GDM1 (cell line): ENCODE measurements around the gene MTG1.
"Not testable (repeated sequence)": the region's sequence is repeated elsewhere in the genome, so short reads cannot be mapped to it uniquely, and the experiment has no call there.

Experiments
- DNase-seq: peaks from one replicate; lab custom pipeline; 2025; lab: John Stamatoyannopoulos, UW

MTG1 gene

DNA sequence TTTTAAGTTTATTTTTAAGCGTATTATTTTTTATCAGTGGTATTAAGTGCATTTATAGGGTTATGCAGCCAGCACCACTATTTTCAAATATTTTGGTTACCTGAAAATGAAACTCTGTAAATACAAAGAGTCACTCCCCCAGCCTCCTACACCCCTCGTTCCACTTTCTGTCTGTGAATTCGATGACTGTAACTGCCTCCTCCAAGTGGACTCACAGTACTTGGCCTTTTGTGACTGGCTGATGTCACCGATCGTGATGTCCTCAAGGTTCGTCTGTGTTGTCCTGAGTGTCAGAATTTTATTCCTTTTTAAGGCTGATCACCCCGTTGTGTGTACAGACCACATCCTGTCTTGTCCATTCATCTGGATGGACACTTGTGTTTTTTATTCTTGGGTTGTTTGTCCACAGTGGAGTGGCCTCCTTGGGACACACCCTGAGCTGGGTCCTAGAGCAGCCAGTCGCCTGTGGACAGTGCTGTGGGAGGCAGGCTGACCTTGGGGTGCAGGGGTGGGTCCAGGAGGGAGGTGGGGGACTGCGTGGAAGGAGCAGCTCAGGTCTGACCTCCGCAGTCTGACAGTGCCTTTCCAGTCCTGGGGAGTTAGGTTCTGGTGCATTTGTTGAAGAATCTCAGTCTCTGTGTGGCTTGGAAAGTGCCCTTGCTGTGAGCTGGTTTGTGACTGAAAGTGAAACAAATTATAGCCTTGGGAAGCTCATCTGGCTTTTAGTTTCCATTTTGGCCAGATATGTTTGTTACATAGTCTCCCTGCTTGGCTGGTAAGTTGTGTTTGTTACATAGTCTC, 6.9 kb downstream of the MTG1 start:
- DNase-seq: no peak

DNA sequence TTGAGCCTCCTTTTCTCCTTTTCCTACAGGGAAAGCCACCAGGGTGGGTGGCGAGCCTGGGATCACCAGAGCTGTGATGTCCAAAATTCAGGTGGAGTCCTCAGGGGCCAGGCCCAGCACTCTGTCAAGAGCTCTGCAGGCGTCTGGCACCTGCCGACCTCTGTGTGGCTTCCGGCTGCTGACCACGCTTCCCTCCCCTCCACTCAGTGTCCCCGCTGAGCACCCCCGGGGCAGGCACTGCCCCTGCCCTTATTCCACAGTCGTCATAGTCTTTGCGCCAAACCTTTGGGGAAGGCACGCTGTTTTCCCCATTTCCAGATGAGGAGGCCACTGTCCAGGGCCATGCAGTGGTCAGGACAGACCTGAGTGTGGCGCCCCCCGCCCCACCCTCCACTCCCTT, 7.5 kb downstream of the MTG1 start:
- no peak for DNase-seq

DNA sequence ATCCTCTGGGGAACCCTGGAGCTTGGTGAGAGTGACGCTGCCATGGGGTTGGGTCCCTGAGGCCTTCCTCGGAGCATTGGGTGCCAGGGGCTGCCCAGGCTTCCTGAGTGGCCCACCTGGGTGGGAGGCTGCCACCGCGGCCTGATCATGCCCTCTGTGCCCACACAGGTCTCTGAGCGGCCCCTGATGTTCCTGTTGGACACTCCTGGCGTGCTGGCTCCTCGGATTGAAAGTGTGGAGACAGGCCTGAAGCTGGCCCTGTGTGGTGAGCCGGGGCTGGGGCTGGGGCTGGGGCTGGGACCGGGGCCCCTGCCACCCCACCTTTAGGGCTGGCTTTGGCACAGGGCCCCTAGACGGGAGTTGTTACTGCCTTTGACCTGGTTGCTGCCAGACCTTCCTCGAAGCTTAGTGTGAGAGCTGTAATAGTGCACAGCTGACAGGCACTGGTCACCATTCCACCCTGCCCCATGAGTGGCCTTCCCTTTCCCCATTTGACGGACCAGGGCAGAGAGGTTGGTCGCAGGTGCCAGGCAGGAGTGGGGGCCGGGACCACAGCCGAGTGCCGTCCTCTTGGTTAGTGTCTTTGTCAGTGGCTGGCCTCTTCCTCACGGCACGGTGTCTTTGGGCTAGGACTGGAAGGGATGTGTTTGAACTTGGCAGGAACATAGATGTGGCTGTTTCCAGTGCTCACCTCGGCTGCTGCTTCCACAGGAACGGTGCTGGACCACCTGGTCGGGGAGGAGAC, 8.2 kb downstream of the MTG1 start:
- DNase-seq: no peak

DNA sequence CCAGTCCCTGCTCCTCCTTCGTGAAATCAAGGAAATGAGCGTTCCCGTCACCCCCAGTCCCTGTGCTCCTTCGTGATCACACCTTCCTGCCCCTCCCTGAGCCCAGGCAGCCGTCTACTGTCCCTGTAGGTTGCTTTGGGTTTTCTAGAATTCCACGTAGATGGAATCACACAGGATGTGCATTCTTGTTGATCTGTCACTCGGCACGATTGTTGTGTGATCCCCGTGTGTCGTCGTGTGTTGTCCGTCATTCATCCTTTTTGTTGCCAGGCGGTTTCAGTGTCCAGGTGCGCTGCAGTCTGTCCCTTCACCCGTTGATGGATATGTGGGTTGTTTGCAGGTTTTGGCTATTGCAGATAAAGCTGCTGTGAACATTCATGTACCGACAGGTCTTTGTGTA, 9.4 kb downstream of the MTG1 start:
- no peak for DNase-seq

GRCh38 chr10:133403784-133404183, 9.8 kb downstream of the MTG1 start:
- no peak for DNase-seq

DNA sequence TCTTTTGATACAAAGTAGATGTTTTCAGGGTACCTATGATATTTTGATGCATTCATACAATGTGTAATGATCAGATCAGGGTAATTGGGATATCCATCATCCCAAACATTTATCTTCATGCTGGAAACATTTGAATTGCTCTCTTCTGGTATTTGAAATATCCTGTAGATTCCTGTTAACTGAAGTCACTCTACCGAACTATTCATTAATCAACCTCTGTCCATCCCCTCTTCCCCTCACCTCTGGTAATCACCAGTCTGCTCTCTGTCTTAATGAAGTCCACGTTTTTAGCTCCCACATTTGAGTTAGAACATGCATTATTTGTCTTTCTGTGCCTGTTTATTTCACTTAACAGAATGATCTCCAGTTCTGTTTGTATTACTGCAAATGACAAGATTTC, 11.3 kb downstream of the MTG1 start:
- DNase-seq: no peak

DNA sequence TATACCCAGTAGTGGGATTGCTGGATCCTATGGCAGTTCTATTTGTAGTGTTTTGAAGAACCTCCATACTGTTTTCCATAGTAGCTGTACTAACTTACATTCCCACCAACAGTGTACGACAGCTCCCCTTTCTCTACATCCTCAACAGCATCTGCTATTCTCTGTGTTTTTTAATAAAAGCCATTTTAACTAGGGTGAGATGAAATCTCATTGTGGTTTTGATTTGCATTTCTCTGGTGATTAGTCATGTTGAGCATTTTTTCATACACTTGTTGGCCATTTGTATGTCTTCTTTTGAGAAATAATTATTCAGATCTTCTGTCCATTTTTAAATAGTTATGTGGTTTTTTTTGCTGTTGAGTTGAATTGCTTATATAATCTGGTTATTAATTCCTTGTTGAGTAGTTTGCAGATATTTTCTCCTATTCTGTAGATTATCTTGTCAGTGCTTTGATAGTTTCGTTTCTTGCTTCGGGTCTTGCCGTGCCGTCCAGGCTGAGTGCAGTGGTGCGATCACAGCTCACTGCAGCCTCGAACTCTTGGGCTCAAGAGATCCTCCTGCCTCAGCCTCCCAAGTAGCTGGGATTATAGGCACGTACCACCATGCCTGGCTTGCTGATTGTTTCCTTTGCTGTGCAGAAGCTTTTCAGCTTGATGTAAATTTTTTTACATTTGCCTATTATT, 12.0 kb downstream of the MTG1 start:
- DNase-seq: no peak

DNA sequence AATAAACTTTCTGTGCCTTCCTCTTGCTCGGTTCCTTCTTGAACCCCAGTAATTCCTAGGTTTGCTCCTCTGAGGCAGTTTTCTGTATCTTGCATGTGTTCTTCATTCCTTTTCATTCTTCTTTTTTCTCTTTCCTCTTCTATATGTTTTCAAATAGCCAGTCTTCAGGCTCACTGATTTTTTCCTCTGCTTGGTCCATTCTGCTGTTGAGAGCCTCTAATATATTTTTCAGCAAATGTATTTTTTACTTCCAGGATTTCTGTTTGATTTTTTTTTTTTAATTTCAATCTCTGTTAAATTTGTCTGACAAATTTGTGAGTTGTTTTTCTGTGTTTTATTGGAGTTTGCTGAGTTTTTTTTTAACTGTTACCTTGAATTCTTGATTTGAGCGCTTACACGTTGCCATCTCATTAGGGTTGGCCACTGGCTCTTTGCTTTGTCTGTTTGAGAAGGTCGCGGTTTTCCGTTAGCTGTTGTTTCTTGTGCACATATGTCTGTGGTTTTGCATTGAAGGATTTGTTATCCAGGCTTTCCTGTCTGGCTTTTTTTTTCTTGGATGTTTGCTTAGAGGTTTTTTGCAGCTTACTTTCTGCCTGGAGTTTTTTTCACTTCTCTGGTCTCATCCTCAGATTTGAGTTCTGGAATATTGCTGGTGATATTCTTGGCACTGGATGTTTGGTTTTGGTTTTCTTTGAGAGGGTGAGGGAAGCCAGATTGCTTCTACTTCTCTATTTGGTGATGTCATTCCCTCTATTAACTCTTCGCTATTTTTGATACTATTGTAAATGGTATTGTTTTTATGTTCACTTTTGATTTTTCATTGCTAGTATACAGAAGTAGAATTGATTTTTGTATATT, 17.8 kb downstream of the MTG1 start:
- DNase-seq: no peak

- DNase-seq: no peak
Observed at GRCh38 chr10:133412381-133412711, 18.4 kb downstream of the MTG1 start.

GRCh38 chr10:133414401-133414800, 20.4 kb downstream of the MTG1 start:
- DNase-seq: not testable (repeated sequence)

DNA sequence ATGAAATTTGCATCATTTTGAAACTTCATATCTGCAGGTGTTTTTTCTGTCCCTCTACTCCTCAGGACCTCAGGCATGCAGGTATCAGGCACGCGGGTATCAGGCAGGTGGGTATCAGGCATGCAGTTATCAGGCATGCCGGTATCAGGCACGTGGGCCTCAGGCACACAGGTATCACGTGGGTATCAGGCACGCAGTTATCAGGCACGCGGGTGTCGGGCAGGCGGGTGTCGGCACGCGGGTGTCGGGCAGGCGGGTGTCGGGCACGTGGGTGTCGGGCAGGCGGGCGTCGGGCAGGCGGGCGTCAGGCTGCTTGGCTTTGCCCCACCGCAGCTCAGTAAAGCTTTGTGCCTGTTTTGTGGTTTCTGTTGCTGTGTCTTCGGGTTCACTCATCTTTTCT, 21.8 kb downstream of the MTG1 start:
- no peak for DNase-seq

GRCh38 chr10:133418289-133418993, 24.5 kb downstream of the MTG1 start:
- no peak for DNase-seq

- no peak for DNase-seq
Observed at GRCh38 chr10:133419211-133419950, 25.4 kb downstream of the MTG1 start.

- no peak for DNase-seq
Observed at GRCh38 chr10:133420028-133420427, 26.1 kb downstream of the MTG1 start.

DNA sequence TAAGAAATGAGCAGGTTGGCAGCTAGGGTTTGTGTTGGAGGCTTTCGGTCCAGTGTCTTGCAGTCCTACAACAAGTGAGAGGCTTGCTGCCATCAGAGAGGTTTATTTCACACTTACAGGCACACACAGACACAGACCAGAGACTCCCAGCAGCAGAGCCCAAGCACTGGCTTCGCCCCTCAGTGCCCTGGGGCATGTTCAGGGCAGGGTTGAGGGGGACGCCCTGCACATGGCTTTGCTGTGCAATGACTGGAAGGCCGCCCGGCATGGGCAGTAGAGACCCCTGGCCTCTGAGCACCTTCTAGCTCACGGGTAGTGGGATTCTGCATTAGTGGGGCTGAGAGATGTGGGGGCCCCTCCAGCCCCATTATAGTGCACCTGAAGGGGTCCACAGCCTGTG, 26.6 kb downstream of the MTG1 start:
- DNase-seq: no peak

DNA sequence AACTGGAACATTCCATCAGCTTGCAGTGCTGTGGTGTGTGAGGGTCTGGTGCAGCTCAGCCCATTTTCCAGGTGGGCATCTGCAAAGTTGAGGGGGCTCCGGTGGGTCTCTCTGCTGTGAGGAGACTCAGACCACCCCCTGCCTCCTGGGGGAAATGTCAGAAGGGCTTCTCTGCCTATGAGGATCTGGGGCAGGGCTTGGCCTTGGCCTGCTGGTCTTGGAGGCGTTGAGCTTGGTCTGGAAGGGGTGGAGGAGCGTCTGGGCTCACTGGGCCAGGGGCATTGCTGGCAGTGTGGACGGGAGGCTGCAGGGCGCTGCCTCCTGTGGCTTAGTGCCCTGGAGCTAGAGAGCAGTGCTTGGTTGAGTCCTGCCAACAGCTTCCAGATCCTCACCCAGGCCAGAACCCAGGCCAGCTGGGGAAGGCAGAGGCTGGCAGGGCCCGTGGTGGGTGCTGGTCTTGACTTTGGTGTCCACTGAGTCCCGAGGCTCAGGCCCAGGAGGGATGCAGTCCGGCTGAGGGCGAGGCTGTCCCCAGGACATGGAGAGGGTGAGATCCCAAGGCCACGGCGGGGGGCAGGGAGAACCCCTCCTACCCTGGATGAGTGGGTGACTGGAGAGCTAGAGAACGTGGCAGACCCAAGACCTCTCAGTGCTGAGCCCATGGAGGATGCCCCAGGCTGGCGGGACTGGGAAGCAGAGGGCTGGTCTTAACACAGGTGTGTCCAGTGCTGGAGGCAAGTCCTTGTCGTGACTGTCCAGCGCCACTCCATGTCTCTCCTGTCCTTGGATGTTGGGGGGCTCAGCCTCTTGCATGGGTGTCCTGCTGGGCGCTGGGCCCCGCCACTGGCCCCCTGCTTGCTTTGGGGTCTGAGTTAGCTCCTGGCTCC, 27.6 kb downstream of the MTG1 start:
- DNase-seq: no peak

GRCh38 chr10:133422223-133422806, 28.4 kb downstream of the MTG1 start:
- DNase-seq: no peak

- DNase-seq: no peak
Observed at GRCh38 chr10:133422807-133423771, 29.1 kb downstream of the MTG1 start.
